ENCODE data around the gene TUFM. TPM values are rescaled to one million over a fixed set of nuclear protein-coding genes. Genes with fewer than 3 reads are reported as not detected.

TUFM gene
- total RNA-seq, 1 donor from 2014 or later, result 74.0 TPM

DNA sequence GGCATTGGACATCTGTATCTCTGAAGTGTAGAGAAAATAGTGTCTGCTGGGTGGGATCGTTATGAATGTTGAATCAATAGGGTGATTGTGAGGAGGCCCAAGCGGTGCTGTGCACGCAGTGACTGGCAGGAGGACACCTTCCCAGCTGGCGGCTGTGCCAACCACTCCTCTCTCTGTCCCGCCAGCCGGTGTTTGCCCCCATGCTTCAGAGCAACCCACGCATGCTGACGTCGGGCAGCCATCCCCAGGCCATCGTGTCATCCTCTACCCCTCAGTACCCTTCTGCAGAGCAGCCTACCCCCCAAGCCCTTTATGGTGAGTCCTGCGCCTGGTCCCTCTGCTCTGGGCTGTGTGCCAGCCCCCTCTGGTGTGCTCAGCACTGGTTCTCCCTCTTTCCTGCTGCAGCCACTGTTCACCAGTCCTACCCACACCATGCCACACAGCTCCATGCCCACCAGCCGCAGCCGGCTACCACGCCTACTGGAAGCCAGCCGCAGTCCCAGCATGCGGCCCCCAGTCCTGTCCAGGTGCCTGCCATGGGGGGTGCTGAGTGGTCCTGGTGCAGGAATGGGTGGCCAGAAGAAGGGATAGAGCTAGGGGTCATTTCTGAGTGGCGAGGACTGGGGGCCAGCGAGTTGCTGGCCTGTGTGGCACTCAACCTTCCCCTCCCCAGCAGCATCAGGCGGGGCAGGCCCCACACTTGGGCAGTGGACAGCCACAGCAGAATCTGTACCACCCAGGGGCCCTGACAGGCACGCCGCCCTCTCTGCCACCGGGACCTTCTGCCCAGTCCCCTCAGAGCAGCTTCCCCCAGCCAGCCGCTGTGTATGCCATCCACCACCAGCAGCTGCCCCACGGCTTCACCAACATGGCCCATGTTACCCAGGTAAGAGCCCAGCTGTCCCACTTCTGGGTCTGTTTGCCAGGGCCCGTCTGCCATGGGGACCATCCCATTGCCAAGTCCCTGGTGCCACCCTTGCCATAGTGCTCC, 11.0 kb downstream of the TUFM start:
- peaks cover 41% of the 10 kb centered on the region for H3K36me3 Mint-ChIP-seq
- no peak overlapping the region for H2AFZ ChIP-seq (replicated peaks)
- peaks cover 27% of the 10 kb centered on the region for H3F3A ChIP-seq (ENCODE audit: low read depth)
- H3K4me1 ChIP-seq, result no peaks in the 10 kb centered on the region
- no peak overlapping the region for H3K27ac Mint-ChIP-seq
- H3K79me2 ChIP-seq (ENCODE audit: low read depth), result no peaks in the 10 kb centered on the region
- H3K4me1 Mint-ChIP-seq, result no peaks in the 10 kb centered on the region
- H3K9me3 ChIP-seq (ENCODE audit: low read depth), result no peaks in the 10 kb centered on the region
- no peaks in the 10 kb centered on the region for H3K9me3 Mint-ChIP-seq
- no peaks in the 10 kb centered on the region for H3K27me3 ChIP-seq
- TF ChIP-seq EZH2phosphoT487 (IDR thresholded peaks at IDR 0.05), result no peak
- TF ChIP-seq EZH2 (IDR thresholded peaks at IDR 0.05), result no peak
- TF ChIP-seq, protein P1, sequence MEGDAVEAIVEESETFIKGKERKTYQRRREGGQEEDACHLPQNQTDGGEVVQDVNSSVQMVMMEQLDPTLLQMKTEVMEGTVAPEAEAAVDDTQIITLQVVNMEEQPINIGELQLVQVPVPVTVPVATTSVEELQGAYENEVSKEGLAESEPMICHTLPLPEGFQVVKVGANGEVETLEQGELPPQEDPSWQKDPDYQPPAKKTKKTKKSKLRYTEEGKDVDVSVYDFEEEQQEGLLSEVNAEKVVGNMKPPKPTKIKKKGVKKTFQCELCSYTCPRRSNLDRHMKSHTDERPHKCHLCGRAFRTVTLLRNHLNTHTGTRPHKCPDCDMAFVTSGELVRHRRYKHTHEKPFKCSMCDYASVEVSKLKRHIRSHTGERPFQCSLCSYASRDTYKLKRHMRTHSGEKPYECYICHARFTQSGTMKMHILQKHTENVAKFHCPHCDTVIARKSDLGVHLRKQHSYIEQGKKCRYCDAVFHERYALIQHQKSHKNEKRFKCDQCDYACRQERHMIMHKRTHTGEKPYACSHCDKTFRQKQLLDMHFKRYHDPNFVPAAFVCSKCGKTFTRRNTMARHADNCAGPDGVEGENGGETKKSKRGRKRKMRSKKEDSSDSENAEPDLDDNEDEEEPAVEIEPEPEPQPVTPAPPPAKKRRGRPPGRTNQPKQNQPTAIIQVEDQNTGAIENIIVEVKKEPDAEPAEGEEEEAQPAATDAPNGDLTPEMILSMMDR (IDR thresholded peaks at IDR 0.05), result no peak
- no peak for DNase-seq (ENCODE audit: low spot score)
- no peak overlapping the region for H3K4me2 ChIP-seq
- no peak overlapping the region for H3K4me3 Mint-ChIP-seq
- peaks cover 11% of the 10 kb centered on the region for H3K36me3 ChIP-seq
- no peak overlapping the region for H3K4me3 ChIP-seq
- peaks cover 12% of the 10 kb centered on the region for H4K20me1 ChIP-seq (ENCODE audit: low read depth)
- H3K9ac ChIP-seq, result no peak overlapping the region
- no peak overlapping the region for H3K27ac ChIP-seq
- peaks cover 4% of the 10 kb centered on the region for H3K27me3 Mint-ChIP-seq (ENCODE audit: insufficient read depth, low read depth)

DNA sequence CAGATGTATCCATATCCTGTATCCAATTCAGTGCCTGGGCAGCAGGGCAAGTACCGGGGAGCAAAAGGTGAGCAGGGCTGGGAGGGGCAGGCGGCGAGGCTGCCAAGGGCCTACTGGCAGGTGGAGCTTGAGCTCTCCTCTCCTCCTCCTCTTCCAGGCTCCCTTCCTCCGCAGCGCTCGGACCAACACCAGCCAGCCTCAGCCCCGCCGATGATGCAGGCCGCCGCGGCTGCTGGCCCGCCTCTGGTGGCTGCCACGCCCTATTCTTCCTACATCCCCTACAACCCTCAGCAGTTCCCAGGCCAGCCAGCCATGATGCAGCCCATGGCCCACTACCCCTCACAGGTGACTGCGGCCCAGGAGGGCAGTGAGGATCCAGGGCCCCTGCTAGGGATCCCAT, 11.8 kb downstream of the TUFM start:
- Histone ChIP-seq H3K9ac (no peak overlapping the region), H3K36me3 (peaks cover 18% of the 10 kb centered on the region), H3K27ac (no peak overlapping the region), H3K4me3 (no peak overlapping the region), H3K27me3 (no peaks in the 10 kb centered on the region), H3K4me1 (no peaks in the 10 kb centered on the region), H3F3A (ENCODE audit: low read depth) (peaks cover 19% of the 10 kb centered on the region), H3K79me2 (ENCODE audit: low read depth) (peaks cover 7% of the 10 kb centered on the region), H2AFZ (replicated peaks) (no peak overlapping the region), H3K4me2 (no peak overlapping the region), H3K9me3 (ENCODE audit: low read depth) (no peaks in the 10 kb centered on the region), H4K20me1 (ENCODE audit: low read depth) (peaks cover 16% of the 10 kb centered on the region)
- no peak overlapping the region for H3K4me3 Mint-ChIP-seq
- H3K27me3 Mint-ChIP-seq (ENCODE audit: insufficient read depth, low read depth), result peaks cover 4% of the 10 kb centered on the region
- peaks cover 46% of the 10 kb centered on the region for H3K36me3 Mint-ChIP-seq
- DNase-seq (ENCODE audit: low spot score), result no peak
- no peaks in the 10 kb centered on the region for H3K9me3 Mint-ChIP-seq
- no peak for TF ChIP-seq EZH2 (IDR thresholded peaks at IDR 0.05)
- TF ChIP-seq, protein P1 (IDR thresholded peaks at IDR 0.05), result no peak
- TF ChIP-seq EZH2phosphoT487 (IDR thresholded peaks at IDR 0.05), result no peak
- no peak overlapping the region for H3K27ac Mint-ChIP-seq
- H3K4me1 Mint-ChIP-seq, result no peaks in the 10 kb centered on the region

GRCh38 chr16:28830531-28830930, 15.6 kb downstream of the TUFM start:
- H3K9me3 ChIP-seq (ENCODE audit: low read depth), result no peaks in the 10 kb centered on the region
- H3K4me1 ChIP-seq, result peaks cover 1% of the 10 kb centered on the region
- no peak overlapping the region for H3K9ac ChIP-seq
- Mint-ChIP-seq H3K27ac (no peak overlapping the region), H3K36me3 (peaks cover 60% of the 10 kb centered on the region), H3K27me3 (ENCODE audit: insufficient read depth, low read depth) (no peaks in the 10 kb centered on the region), H3K9me3 (no peaks in the 10 kb centered on the region), H3K4me3 (no peak overlapping the region), H3K4me1 (peaks cover 6% of the 10 kb centered on the region)
- H2AFZ ChIP-seq (replicated peaks), result no peak overlapping the region
- no peaks in the 10 kb centered on the region for H3K27me3 ChIP-seq
- no peak for DNase-seq (ENCODE audit: low spot score)
- no peak overlapping the region for H3K27ac ChIP-seq
- TF ChIP-seq EZH2phosphoT487 (IDR thresholded peaks at IDR 0.05) (no peak), EZH2 (IDR thresholded peaks at IDR 0.05) (no peak)
- TF ChIP-seq, protein P1 (IDR thresholded peaks at IDR 0.05), result no peak
- H4K20me1 ChIP-seq (ENCODE audit: low read depth), result peaks cover 42% of the 10 kb centered on the region
- no peak overlapping the region for H3K4me2 ChIP-seq
- peaks cover 45% of the 10 kb centered on the region for H3K79me2 ChIP-seq (ENCODE audit: low read depth)
- peaks cover 37% of the 10 kb centered on the region for H3K36me3 ChIP-seq
- H3F3A ChIP-seq (ENCODE audit: low read depth), result no peaks in the 10 kb centered on the region
- H3K4me3 ChIP-seq, result no peak overlapping the region
